ENCODE data around the gene ENPP5. TPM values are rescaled to one million over a fixed set of nuclear protein-coding genes. Genes with fewer than 3 reads are reported as not detected.

The ENPP5 gene
- total and polyA plus RNA-seq, 7 experiments from 2014 or later: 0.50 to 1.7 (median 0.92) TPM; not detected in 2

- H3K9me3 ChIP-seq (ENCODE audit: control insufficient read depth in 2 of 3, low read length in 3 of 3): no peaks in the 10 kb centered on the region
- H3K4me3 ChIP-seq (ENCODE audit: low read length): no peak overlapping the region
- no peaks in the 10 kb centered on the region for H3K4me1 ChIP-seq (ENCODE audit: control insufficient read depth in 2 of 2, insufficient read depth in 2 of 2, low read length in 2 of 2)
- no peaks in the 10 kb centered on the region for H3K27me3 ChIP-seq (ENCODE audit: control insufficient read depth in 2 of 2, insufficient read depth in 2 of 2, low read length in 2 of 2)
- ChIA-PET POLR2A (no interaction called here), CTCF (no interaction called here)
- H3K36me3 ChIP-seq (ENCODE audit: control insufficient read depth in 2 of 3, insufficient read depth in 3 of 3, low read length in 3 of 3): no peaks in the 10 kb centered on the region
- H3K36me3 Mint-ChIP-seq: no peaks in the 10 kb centered on the region
- no peaks in the 10 kb centered on the region for H3K4me1 Mint-ChIP-seq
- intact Hi-C loops (cut with micrococcal nuclease): no loop called here
- no peak overlapping the region for H3K27ac ChIP-seq (ENCODE audit: low read depth, low read length)
- DNase-seq (no peak), ATAC-seq (no peak)
- H3K27me3 Mint-ChIP-seq: peaks cover 0 to 19% (median 6%) of the 10 kb centered on the region in 5 donors
- H3K4me3 Mint-ChIP-seq: no peak overlapping the region
- H3K27ac Mint-ChIP-seq: no peak overlapping the region
- peaks cover 0 to 3% (median 0%) of the 10 kb centered on the region in 11 donors for H3K9me3 Mint-ChIP-seq
Observed at GRCh38 chr6:46203391-46204177, 32.8 kb upstream of the ENPP5 start.

- H3K27me3 Mint-ChIP-seq: peaks cover 4 to 16% (median 6%) of the 10 kb centered on the region in 5 donors
- DNase-seq (no peak), ATAC-seq (no peak)
- H3K9me3 Mint-ChIP-seq: peaks cover 0 to 3% (median 0%) of the 10 kb centered on the region in 11 donors
- Histone ChIP-seq H3K9me3 (ENCODE audit: control insufficient read depth in 2 of 3, low read length in 3 of 3) (no peaks in the 10 kb centered on the region), H3K4me3 (ENCODE audit: low read length) (no peak overlapping the region), H3K27ac (ENCODE audit: low read depth, low read length) (no peak overlapping the region), H3K36me3 (ENCODE audit: control insufficient read depth in 2 of 3, insufficient read depth in 3 of 3, low read length in 3 of 3) (no peaks in the 10 kb centered on the region), H3K4me1 (ENCODE audit: control insufficient read depth in 2 of 2, insufficient read depth in 2 of 2, low read length in 2 of 2) (no peaks in the 10 kb centered on the region), H3K27me3 (ENCODE audit: control insufficient read depth in 2 of 2, insufficient read depth in 2 of 2, low read length in 2 of 2) (no peaks in the 10 kb centered on the region)
- no peak overlapping the region for H3K4me3 Mint-ChIP-seq
- no peak overlapping the region for H3K27ac Mint-ChIP-seq
- CTCF ChIA-PET: no interaction called here
- no peaks in the 10 kb centered on the region for H3K4me1 Mint-ChIP-seq
- intact Hi-C loops (cut with micrococcal nuclease): no loop called here
- POLR2A ChIA-PET: no interaction called here
- H3K36me3 Mint-ChIP-seq: no peaks in the 10 kb centered on the region
Observed at GRCh38 chr6:46201702-46202101, 30.9 kb upstream of the ENPP5 start.

GRCh38 chr6:46199387-46199786 is 28.6 kb upstream of the ENPP5 start:
- DNase-seq: no peak
- no peaks in the 10 kb centered on the region for H3K9me3 ChIP-seq (ENCODE audit: control insufficient read depth in 2 of 3, low read length in 3 of 3)
- H3K4me3 ChIP-seq (ENCODE audit: low read length): no peak overlapping the region
- H3K4me1 ChIP-seq (ENCODE audit: control insufficient read depth in 2 of 2, insufficient read depth in 2 of 2, low read length in 2 of 2): no peaks in the 10 kb centered on the region
- no peaks in the 10 kb centered on the region for H3K36me3 ChIP-seq (ENCODE audit: control insufficient read depth in 2 of 3, insufficient read depth in 3 of 3, low read length in 3 of 3)
- Mint-ChIP-seq H3K27ac (no peak overlapping the region), H3K27me3 (peaks cover 12 to 23% (median 20%) of the 10 kb centered on the region in 5 donors), H3K4me1 (no peaks in the 10 kb centered on the region), H3K4me3 (no peak overlapping the region), H3K9me3 (peaks cover 0 to 3% (median 0%) of the 10 kb centered on the region in 11 donors), H3K36me3 (no peaks in the 10 kb centered on the region)
- intact Hi-C loops (cut with micrococcal nuclease): no loop called here
- H3K27ac ChIP-seq (ENCODE audit: low read depth, low read length): no peak overlapping the region
- no peak for ATAC-seq
- ChIA-PET CTCF (no interaction called here), POLR2A (no interaction called here)
- no peaks in the 10 kb centered on the region for H3K27me3 ChIP-seq (ENCODE audit: control insufficient read depth in 2 of 2, insufficient read depth in 2 of 2, low read length in 2 of 2)

GRCh38 chr6:46191961-46192360 is 21.2 kb upstream of the ENPP5 start:
- no peak overlapping the region for H3K27ac Mint-ChIP-seq
- H3K4me1 ChIP-seq (ENCODE audit: control insufficient read depth in 2 of 2, insufficient read depth in 2 of 2, low read length in 2 of 2): no peaks in the 10 kb centered on the region
- H3K27me3 ChIP-seq (ENCODE audit: control insufficient read depth in 2 of 2, insufficient read depth in 2 of 2, low read length in 2 of 2): no peaks in the 10 kb centered on the region
- POLR2A ChIA-PET: no interaction called here
- H3K36me3 Mint-ChIP-seq: no peaks in the 10 kb centered on the region
- no peaks in the 10 kb centered on the region for H3K9me3 Mint-ChIP-seq
- H3K4me3 Mint-ChIP-seq: no peak overlapping the region
- DNase-seq: no peak
- no peak overlapping the region for H3K27ac ChIP-seq (ENCODE audit: low read depth, low read length)
- intact Hi-C loops (cut with micrococcal nuclease): no loop called here
- CTCF ChIA-PET: no interaction called here
- H3K9me3 ChIP-seq (ENCODE audit: control insufficient read depth in 2 of 3, low read length in 3 of 3): no peaks in the 10 kb centered on the region
- H3K4me3 ChIP-seq (ENCODE audit: low read length): no peak overlapping the region
- H3K4me1 Mint-ChIP-seq: no peaks in the 10 kb centered on the region
- peaks cover 10 to 27% (median 19%) of the 10 kb centered on the region in 5 donors for H3K27me3 Mint-ChIP-seq
- no peak for ATAC-seq
- H3K36me3 ChIP-seq (ENCODE audit: control insufficient read depth in 2 of 3, insufficient read depth in 3 of 3, low read length in 3 of 3): no peaks in the 10 kb centered on the region

GRCh38 chr6:46190889-46191288 is 20.1 kb upstream of the ENPP5 start:
- no peak overlapping the region for H3K4me3 Mint-ChIP-seq
- H3K27me3 Mint-ChIP-seq: peaks cover 10 to 34% (median 24%) of the 10 kb centered on the region in 5 donors
- H3K36me3 Mint-ChIP-seq: no peaks in the 10 kb centered on the region
- ATAC-seq (no peak), DNase-seq (no peak)
- H3K27me3 ChIP-seq (ENCODE audit: control insufficient read depth in 2 of 2, insufficient read depth in 2 of 2, low read length in 2 of 2): peaks cover 0 to 3% of the 10 kb centered on the region in 2 donors
- H3K9me3 Mint-ChIP-seq: no peaks in the 10 kb centered on the region
- no peak overlapping the region for H3K27ac Mint-ChIP-seq
- no peak overlapping the region for H3K4me3 ChIP-seq (ENCODE audit: low read length)
- ChIA-PET POLR2A (no interaction called here), CTCF (no interaction called here)
- H3K4me1 ChIP-seq (ENCODE audit: control insufficient read depth in 2 of 2, insufficient read depth in 2 of 2, low read length in 2 of 2): no peaks in the 10 kb centered on the region
- no peaks in the 10 kb centered on the region for H3K4me1 Mint-ChIP-seq
- no peak overlapping the region for H3K27ac ChIP-seq (ENCODE audit: low read depth, low read length)
- intact Hi-C loops (cut with micrococcal nuclease): no loop called here
- no peaks in the 10 kb centered on the region for H3K36me3 ChIP-seq (ENCODE audit: control insufficient read depth in 2 of 3, insufficient read depth in 3 of 3, low read length in 3 of 3)
- H3K9me3 ChIP-seq (ENCODE audit: control insufficient read depth in 2 of 3, low read length in 3 of 3): no peaks in the 10 kb centered on the region

- Histone ChIP-seq H3K4me3 (ENCODE audit: low read length) (no peak overlapping the region), H3K4me1 (ENCODE audit: control insufficient read depth in 2 of 2, insufficient read depth in 2 of 2, low read length in 2 of 2) (no peaks in the 10 kb centered on the region), H3K36me3 (ENCODE audit: control insufficient read depth in 2 of 3, insufficient read depth in 3 of 3, low read length in 3 of 3) (no peaks in the 10 kb centered on the region), H3K27me3 (ENCODE audit: control insufficient read depth in 2 of 2, insufficient read depth in 2 of 2, low read length in 2 of 2) (peaks cover 0 to 5% of the 10 kb centered on the region in 2 donors), H3K27ac (ENCODE audit: low read depth, low read length) (no peak overlapping the region), H3K9me3 (ENCODE audit: control insufficient read depth in 2 of 3, low read length in 3 of 3) (no peaks in the 10 kb centered on the region)
- ATAC-seq (no peak), DNase-seq (no peak)
- Mint-ChIP-seq H3K4me3 (no peak overlapping the region), H3K9me3 (no peaks in the 10 kb centered on the region), H3K27me3 (peaks cover 11 to 35% (median 30%) of the 10 kb centered on the region in 5 donors), H3K27ac (no peak overlapping the region), H3K4me1 (no peaks in the 10 kb centered on the region), H3K36me3 (no peaks in the 10 kb centered on the region)
- POLR2A ChIA-PET: no interaction called here
- intact Hi-C loops (cut with micrococcal nuclease): no loop called here
- CTCF ChIA-PET: no interaction called here
Observed at GRCh38 chr6:46189726-46190125, 18.9 kb upstream of the ENPP5 start.

- H3K4me1 Mint-ChIP-seq: no peaks in the 10 kb centered on the region
- CTCF ChIA-PET: interaction anchor here (0.6 kb wide), 1 partner anchor 807 kb away, joined by 4 read pairs; no protein-coding TSS in a partner anchor
Observed at GRCh38 chr6:46186583-46186982, 15.8 kb upstream of the ENPP5 start.

More at GRCh38 chr6:46186583-46186982, 15.8 kb upstream of the ENPP5 start:
- no peak overlapping the region for H3K27ac Mint-ChIP-seq
- Histone ChIP-seq H3K4me3 (ENCODE audit: low read length) (no peak overlapping the region), H3K27me3 (ENCODE audit: control insufficient read depth in 2 of 2, insufficient read depth in 2 of 2, low read length in 2 of 2) (peaks cover 0 to 5% of the 10 kb centered on the region in 2 donors), H3K4me1 (ENCODE audit: control insufficient read depth in 2 of 2, insufficient read depth in 2 of 2, low read length in 2 of 2) (no peaks in the 10 kb centered on the region), H3K27ac (ENCODE audit: low read depth, low read length) (no peak overlapping the region), H3K36me3 (ENCODE audit: control insufficient read depth in 2 of 3, insufficient read depth in 3 of 3, low read length in 3 of 3) (no peaks in the 10 kb centered on the region), H3K9me3 (ENCODE audit: control insufficient read depth in 2 of 3, low read length in 3 of 3) (no peaks in the 10 kb centered on the region)
- H3K36me3 Mint-ChIP-seq: no peaks in the 10 kb centered on the region
- no peak for DNase-seq
- H3K9me3 Mint-ChIP-seq: no peaks in the 10 kb centered on the region
- intact Hi-C loops (cut with micrococcal nuclease): no loop called here
- peaks cover 12 to 46% (median 30%) of the 10 kb centered on the region in 5 donors for H3K27me3 Mint-ChIP-seq
- H3K4me3 Mint-ChIP-seq: no peak overlapping the region
- no peak for ATAC-seq
- POLR2A ChIA-PET: no interaction called here

All from naive thymus-derived CD4-positive, alpha-beta T cell (primary cell).